ENCODE data around the gene TMOD2. TPM values are rescaled to one million over a fixed set of nuclear protein-coding genes. Genes with fewer than 3 reads are reported as not detected.
"Not testable (repeated sequence)": the region's sequence is repeated elsewhere in the genome, so short reads cannot be mapped to it uniquely, and the experiment has no call there.

The TMOD2 gene
- total RNA-seq, 2 experiments from 2014 or later, result 10.9 to 12.8 TPM

GRCh38 chr15:51787130-51787529 lies 35.7 kb downstream of the TMOD2 start:
- H3K27ac Mint-ChIP-seq, DNase-seq, POLR2A ChIA-PET, H3K27me3 Mint-ChIP-seq, H3K4me1 Mint-ChIP-seq, H3K4me3 Mint-ChIP-seq, H3K9me3 Mint-ChIP-seq: not testable (repeated sequence)
- CTCF ChIA-PET, result interaction anchor here (1.0 kb wide), 1 partner anchor 15 kb away, joined by 3 read pairs; no protein-coding TSS in a partner anchor
- peaks cover 21% of the 10 kb centered on the region for H3K36me3 Mint-ChIP-seq (ENCODE audit: low read depth)

- H3K27ac Mint-ChIP-seq; POLR2A ChIA-PET; H3K9me3 Mint-ChIP-seq; CTCF ChIA-PET; H3K27me3 Mint-ChIP-seq; H3K36me3 Mint-ChIP-seq (ENCODE audit: low read depth); H3K4me3 Mint-ChIP-seq; H3K4me1 Mint-ChIP-seq; DNase-seq: not testable (repeated sequence)
Observed at GRCh38 chr15:51792474-51792873, 41.1 kb downstream of the TMOD2 start.

GRCh38 chr15:51793521-51794305 lies 42.3 kb downstream of the TMOD2 start:
- no peak overlapping the region for H3K4me3 Mint-ChIP-seq
- H3K27ac Mint-ChIP-seq, result no peak overlapping the region
- H3K9me3 Mint-ChIP-seq, result peaks cover 6% of the 10 kb centered on the region
- no peaks in the 10 kb centered on the region for H3K27me3 Mint-ChIP-seq
- H3K36me3 Mint-ChIP-seq (ENCODE audit: low read depth), result peaks cover 4% of the 10 kb centered on the region
- no peak for DNase-seq
- CTCF ChIA-PET, result no interaction called here
- POLR2A ChIA-PET, result no interaction called here
- peaks cover 9% of the 10 kb centered on the region for H3K4me1 Mint-ChIP-seq

- POLR2A ChIA-PET, result no interaction called here
- peaks cover 3% of the 10 kb centered on the region for H3K9me3 Mint-ChIP-seq
- H3K36me3 Mint-ChIP-seq (ENCODE audit: low read depth), result peaks cover 7% of the 10 kb centered on the region
- H3K4me1 Mint-ChIP-seq, result peaks cover 12% of the 10 kb centered on the region
- no peak for DNase-seq
- CTCF ChIA-PET, result no interaction called here
- H3K4me3 Mint-ChIP-seq, result no peak overlapping the region
- H3K27me3 Mint-ChIP-seq, result no peaks in the 10 kb centered on the region
- H3K27ac Mint-ChIP-seq, result no peak overlapping the region
Observed at GRCh38 chr15:51796847-51797401, 45.5 kb downstream of the TMOD2 start.

DNA sequence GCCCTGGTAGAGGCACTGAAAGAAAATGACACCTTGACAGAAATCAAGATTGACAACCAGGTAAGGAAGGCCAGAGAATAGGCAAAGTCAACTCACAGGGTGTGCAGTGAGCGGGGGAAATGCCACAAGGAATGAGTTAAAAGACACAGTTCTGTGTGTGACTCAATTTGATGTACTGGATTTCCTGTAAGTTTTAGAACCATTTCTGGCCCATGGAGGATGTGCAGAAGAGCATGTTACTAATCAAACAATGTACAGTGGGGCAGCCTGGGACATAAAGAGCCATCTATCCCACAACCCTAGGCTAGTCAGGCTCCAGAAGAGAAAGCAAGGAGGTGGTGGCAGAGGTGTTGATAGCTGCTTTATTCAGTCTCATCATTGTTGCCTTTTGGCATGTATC lies 46.9 kb downstream of the TMOD2 start:
- H3K36me3 Mint-ChIP-seq (ENCODE audit: low read depth), result peaks cover 7% of the 10 kb centered on the region
- H3K4me1 Mint-ChIP-seq, result peaks cover 12% of the 10 kb centered on the region
- POLR2A ChIA-PET, result no interaction called here
- H3K9me3 Mint-ChIP-seq, result no peaks in the 10 kb centered on the region
- no peak for DNase-seq
- CTCF ChIA-PET, result no interaction called here
- no peaks in the 10 kb centered on the region for H3K27me3 Mint-ChIP-seq
- H3K27ac Mint-ChIP-seq, result no peak overlapping the region
- H3K4me3 Mint-ChIP-seq, result no peak overlapping the region

DNA sequence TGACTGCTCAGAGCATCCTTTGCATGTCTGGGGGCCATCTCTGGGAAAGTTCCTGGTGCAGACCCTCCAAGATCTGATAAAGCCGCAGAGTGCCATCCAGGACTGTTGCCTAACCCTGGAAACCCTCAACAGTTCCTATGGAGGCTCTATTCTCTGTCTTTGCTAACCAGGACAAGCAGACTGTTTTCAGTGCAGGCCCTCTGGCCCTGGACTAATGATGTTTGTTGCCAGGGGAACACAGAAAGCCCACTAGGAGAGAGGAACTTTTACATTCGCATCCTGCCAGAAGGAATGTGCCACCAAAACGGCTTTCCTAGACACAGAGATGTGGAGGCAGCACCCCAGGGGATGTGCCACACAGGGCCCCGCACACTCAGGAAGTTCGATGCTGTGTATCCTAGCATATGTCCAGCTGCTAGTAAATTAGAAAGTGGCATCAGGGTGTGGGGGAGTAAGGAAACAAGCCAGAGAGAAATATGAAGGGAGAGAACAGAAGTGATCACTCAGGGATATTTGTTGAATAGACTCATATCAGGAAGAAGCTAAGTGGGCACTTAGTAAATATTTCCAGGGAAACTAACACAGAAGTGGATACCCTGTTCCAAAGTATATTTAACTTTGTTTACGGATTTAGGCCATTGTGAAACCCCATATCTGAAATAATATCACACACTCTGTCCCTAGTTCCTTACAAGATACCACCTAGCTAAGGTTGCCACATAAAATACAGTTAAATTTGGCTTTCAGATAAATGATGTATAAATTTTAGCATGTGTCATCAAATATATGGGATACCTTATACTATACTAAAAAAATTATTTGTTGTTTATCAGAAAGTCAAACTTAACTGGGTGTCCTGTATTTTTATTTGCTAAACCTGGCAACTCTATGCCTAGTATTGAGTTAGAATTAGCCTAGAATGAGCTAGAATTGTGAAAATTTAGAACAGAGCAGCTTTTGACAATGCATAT lies 48.2 kb downstream of the TMOD2 start:
- DNase-seq, result no peak
- CTCF ChIA-PET, result interaction anchor here (1.3 kb wide), 1 partner anchor 18 kb away, joined by 3 read pairs; no protein-coding TSS in a partner anchor
- H3K4me3 Mint-ChIP-seq, result no peak overlapping the region
- no peaks in the 10 kb centered on the region for H3K27me3 Mint-ChIP-seq
- POLR2A ChIA-PET, result no interaction called here
- H3K4me1 Mint-ChIP-seq, result peaks cover 12% of the 10 kb centered on the region
- H3K27ac Mint-ChIP-seq, result no peak overlapping the region
- H3K36me3 Mint-ChIP-seq (ENCODE audit: low read depth), result peaks cover 7% of the 10 kb centered on the region
- H3K9me3 Mint-ChIP-seq, result no peaks in the 10 kb centered on the region

GRCh38 chr15:51801391-51801835 lies 50.0 kb downstream of the TMOD2 start:
- H3K36me3 Mint-ChIP-seq (ENCODE audit: low read depth), result peaks cover 7% of the 10 kb centered on the region
- H3K4me1 Mint-ChIP-seq, result peaks cover 12% of the 10 kb centered on the region
- H3K4me3 Mint-ChIP-seq, result no peak overlapping the region
- H3K27me3 Mint-ChIP-seq, result no peaks in the 10 kb centered on the region
- POLR2A ChIA-PET, result no interaction called here
- no peak for DNase-seq
- CTCF ChIA-PET, result no interaction called here
- H3K27ac Mint-ChIP-seq, result no peak overlapping the region
- H3K9me3 Mint-ChIP-seq, result no peaks in the 10 kb centered on the region

GRCh38 chr15:51802593-51802992 lies 51.2 kb downstream of the TMOD2 start:
- CTCF ChIA-PET, result interaction anchor here (0.7 kb wide), 1 partner anchor 12 kb away, joined by 3 read pairs; no protein-coding TSS in a partner anchor
- Mint-ChIP-seq H3K27me3 (no peaks in the 10 kb centered on the region), H3K27ac (no peak overlapping the region), H3K9me3 (no peaks in the 10 kb centered on the region), H3K4me3 (no peak overlapping the region), H3K4me1 (peaks cover 12% of the 10 kb centered on the region), H3K36me3 (ENCODE audit: low read depth) (peaks cover 7% of the 10 kb centered on the region)
- POLR2A ChIA-PET, result no interaction called here
- no peak for DNase-seq

DNA sequence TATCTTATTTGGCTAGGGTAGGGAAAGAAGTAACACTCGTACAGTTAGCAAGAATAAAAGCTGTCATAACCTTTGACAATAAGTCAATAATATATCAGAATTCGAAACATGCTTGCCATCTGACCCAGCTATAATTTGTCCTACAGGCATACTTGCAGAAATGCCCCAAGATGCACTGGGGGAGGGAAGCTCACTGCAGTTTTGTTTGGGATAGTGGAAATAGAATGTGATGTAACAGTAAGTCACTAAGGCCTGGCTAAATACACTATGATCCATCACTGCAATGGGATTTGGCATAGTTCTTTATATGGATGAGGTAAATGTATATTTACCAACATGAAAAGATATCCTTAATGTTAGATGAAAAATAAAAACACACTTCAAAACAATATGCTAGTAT lies 52.6 kb downstream of the TMOD2 start:
- Mint-ChIP-seq H3K4me3 (no peak overlapping the region), H3K36me3 (ENCODE audit: low read depth) (peaks cover 3% of the 10 kb centered on the region), H3K27ac (no peak overlapping the region), H3K4me1 (peaks cover 1% of the 10 kb centered on the region), H3K27me3 (no peaks in the 10 kb centered on the region), H3K9me3 (no peaks in the 10 kb centered on the region)
- ChIA-PET CTCF (no interaction called here), POLR2A (no interaction called here)
- no peak for DNase-seq

GRCh38 chr15:51806123-51806522 lies 54.7 kb downstream of the TMOD2 start:
- CTCF ChIA-PET, result no interaction called here
- Mint-ChIP-seq H3K9me3 (no peaks in the 10 kb centered on the region), H3K27me3 (no peaks in the 10 kb centered on the region), H3K36me3 (ENCODE audit: low read depth) (no peaks in the 10 kb centered on the region), H3K4me1 (no peaks in the 10 kb centered on the region), H3K4me3 (no peak overlapping the region), H3K27ac (no peak overlapping the region)
- POLR2A ChIA-PET, result no interaction called here
- no peak for DNase-seq

DNA sequence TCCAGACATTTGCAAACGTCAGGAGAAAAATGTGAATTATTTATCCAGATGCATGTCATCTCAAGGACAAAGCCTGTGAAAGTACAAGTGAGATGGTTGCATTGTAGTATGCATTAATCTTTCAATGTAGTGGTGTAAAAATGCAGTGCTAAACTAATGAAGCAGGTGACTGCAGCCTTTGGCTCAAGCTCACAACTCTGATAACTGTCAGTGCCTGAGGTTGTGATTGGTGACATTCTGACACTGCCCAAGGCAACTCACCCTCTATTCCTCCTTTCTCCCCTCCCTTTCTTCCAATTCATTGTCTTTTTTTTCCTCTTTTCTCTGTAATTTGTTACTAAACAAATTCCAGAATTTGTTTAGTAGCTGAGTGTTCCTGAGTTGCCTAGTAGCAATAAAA lies 58.1 kb downstream of the TMOD2 start:
- Mint-ChIP-seq H3K27me3 (no peaks in the 10 kb centered on the region), H3K4me1 (no peaks in the 10 kb centered on the region), H3K36me3 (ENCODE audit: low read depth) (peaks cover 2% of the 10 kb centered on the region), H3K27ac (no peak overlapping the region), H3K9me3 (no peaks in the 10 kb centered on the region), H3K4me3 (no peak overlapping the region)
- ChIA-PET CTCF (interaction anchor here (1.4 kb wide), 1 partner anchor 32 kb away, joined by 3 read pairs; no protein-coding TSS in a partner anchor), POLR2A (no interaction called here)
- DNase-seq, result no peak

DNA sequence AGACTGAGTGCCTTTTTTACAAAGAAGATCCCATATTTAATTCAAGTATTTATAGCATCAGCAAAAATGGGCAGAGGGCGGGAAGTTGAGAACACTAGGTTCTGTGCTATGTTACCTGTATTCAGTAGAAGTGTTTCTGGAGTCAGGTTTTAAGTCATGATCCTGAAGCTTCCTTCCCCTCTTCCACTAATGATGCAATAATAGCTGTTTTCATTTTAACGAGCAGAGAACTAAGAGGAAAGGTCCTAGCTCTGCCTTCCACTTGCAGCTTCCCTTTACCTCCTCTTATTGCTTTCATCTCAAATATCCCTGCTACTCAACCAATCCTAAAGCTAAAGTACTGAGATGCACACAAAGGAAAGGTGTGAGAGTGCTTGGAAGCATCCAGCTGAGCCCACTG lies 61.2 kb downstream of the TMOD2 start:
- CTCF ChIA-PET, result no interaction called here
- Mint-ChIP-seq H3K36me3 (ENCODE audit: low read depth) (peaks cover 2% of the 10 kb centered on the region), H3K4me3 (no peak overlapping the region), H3K4me1 (no peaks in the 10 kb centered on the region), H3K27ac (no peak overlapping the region), H3K9me3 (no peaks in the 10 kb centered on the region), H3K27me3 (no peaks in the 10 kb centered on the region)
- POLR2A ChIA-PET, result no interaction called here
- DNase-seq, result no peak

- DNase-seq, result no peak
- Mint-ChIP-seq H3K9me3 (peaks cover 7% of the 10 kb centered on the region), H3K4me1 (no peaks in the 10 kb centered on the region), H3K27ac (no peak overlapping the region), H3K4me3 (no peak overlapping the region), H3K27me3 (no peaks in the 10 kb centered on the region), H3K36me3 (ENCODE audit: low read depth) (peaks cover 7% of the 10 kb centered on the region)
- POLR2A ChIA-PET, result no interaction called here
- CTCF ChIA-PET, result interaction anchor here (1.1 kb wide), 1 partner anchor 12 kb away, joined by 3 read pairs; no protein-coding TSS in a partner anchor
Observed at GRCh38 chr15:51814606-51815005, 63.2 kb downstream of the TMOD2 start.
